SK-N-MC (cell line): Measurements from ENCODE around the gene ELFN1.

ENCODE experiments used
- EZH2 ChIP-seq: fragments of 200-600 bp; sonication (generic); IDR thresholded peaks from one replicate; pipeline ENCODE4 v1.6.1; 2017; ENCODE audit warnings: antibody characterized with exemption
- FOXP2 ChIP-seq: optimal IDR thresholded peaks from 2 replicates; pipeline ENCODE3; 2011; ENCODE audit warnings: mild to moderate bottlenecking, moderate library complexity; ENCODE audit not compliant: insufficient read depth; ENCODE audit errors: extremely low read length, control extremely low read depth
- POLR2AphosphoS5 ChIP-seq: IDR thresholded peaks from 2 replicates; pipeline ENCODE4 v1.6.1; 2012; ENCODE audit warnings: mild to moderate bottlenecking, low read depth, low read length, borderline replicate concordance

- TF ChIP-seq POLR2AphosphoS5 (no peak), EZH2 (no peak), FOXP2 (no peak)
Measured at GRCh38 chr7:1741751-1742554, 71.9 kb downstream of the ELFN1 start.
